Measurements from ENCODE around the gene MAGI2. TPM values are rescaled to one million over a fixed set of nuclear protein-coding genes. Genes with fewer than 3 reads are reported as not detected.
A peak's percentile ranks its signal among the peaks of the same experiment; 100 is the strongest.

MAGI2 gene
- total and polyA plus RNA-seq, 2 of the 13 experiments (the other 11 are each of a cell fraction or from before 2014, with no cell fraction given): 1.5 to 3.8 TPM

DNA sequence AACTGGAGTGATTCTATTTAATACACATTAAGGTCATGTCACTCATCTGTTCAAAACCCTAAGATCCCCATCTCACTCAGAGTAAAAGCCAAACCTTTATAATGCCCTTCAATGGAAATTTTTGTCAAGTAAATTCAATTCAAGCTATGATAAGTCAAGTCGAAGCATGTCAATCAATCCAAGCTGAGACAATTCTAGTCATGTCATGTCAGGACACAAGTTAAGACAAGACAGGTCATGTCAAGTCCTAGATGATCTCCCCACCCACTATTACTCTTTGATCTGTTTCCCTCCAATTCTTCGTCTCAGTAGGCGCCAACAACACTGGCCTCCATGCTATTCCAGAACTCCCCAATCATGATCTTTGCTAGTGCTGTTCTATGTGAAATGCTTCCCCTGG lies 141.4 kb downstream of the MAGI2 start (continued):
- TF ChIP-seq, protein P1, sequence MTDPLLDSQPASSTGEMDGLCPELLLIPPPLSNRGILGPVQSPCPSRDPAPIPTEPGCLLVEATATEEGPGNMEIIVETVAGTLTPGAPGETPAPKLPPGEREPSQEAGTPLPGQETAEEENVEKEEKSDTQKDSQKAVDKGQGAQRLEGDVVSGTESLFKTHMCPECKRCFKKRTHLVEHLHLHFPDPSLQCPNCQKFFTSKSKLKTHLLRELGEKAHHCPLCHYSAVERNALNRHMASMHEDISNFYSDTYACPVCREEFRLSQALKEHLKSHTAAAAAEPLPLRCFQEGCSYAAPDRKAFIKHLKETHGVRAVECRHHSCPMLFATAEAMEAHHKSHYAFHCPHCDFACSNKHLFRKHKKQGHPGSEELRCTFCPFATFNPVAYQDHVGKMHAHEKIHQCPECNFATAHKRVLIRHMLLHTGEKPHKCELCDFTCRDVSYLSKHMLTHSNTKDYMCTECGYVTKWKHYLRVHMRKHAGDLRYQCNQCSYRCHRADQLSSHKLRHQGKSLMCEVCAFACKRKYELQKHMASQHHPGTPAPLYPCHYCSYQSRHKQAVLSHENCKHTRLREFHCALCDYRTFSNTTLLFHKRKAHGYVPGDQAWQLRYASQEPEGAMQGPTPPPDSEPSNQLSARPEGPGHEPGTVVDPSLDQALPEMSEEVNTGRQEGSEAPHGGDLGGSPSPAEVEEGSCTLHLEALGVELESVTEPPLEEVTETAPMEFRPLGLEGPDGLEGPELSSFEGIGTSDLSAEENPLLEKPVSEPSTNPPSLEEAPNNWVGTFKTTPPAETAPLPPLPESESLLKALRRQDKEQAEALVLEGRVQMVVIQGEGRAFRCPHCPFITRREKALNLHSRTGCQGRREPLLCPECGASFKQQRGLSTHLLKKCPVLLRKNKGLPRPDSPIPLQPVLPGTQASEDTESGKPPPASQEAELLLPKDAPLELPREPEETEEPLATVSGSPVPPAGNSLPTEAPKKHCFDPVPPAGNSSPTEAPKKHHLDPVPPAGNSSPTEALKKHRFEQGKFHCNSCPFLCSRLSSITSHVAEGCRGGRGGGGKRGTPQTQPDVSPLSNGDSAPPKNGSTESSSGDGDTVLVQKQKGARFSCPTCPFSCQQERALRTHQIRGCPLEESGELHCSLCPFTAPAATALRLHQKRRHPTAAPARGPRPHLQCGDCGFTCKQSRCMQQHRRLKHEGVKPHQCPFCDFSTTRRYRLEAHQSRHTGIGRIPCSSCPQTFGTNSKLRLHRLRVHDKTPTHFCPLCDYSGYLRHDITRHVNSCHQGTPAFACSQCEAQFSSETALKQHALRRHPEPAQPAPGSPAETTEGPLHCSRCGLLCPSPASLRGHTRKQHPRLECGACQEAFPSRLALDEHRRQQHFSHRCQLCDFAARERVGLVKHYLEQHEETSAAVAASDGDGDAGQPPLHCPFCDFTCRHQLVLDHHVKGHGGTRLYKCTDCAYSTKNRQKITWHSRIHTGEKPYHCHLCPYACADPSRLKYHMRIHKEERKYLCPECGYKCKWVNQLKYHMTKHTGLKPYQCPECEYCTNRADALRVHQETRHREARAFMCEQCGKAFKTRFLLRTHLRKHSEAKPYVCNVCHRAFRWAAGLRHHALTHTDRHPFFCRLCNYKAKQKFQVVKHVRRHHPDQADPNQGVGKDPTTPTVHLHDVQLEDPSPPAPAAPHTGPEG (CRISPR knock-in tag; IDR thresholded peaks at IDR 0.05): no peak
- no peak for TF ChIP-seq NFYB (CRISPR knock-in tag; IDR thresholded peaks at IDR 0.05)
- no peak for TF ChIP-seq POLR2A (IDR thresholded peaks at IDR 0.05; ENCODE audit: insufficient read depth in 1 of 2, low read depth in 2 of 2, low read length in 2 of 2)
- no peak for TF ChIP-seq ZNF30 (CRISPR knock-in tag; IDR thresholded peaks at IDR 0.05)

DNA sequence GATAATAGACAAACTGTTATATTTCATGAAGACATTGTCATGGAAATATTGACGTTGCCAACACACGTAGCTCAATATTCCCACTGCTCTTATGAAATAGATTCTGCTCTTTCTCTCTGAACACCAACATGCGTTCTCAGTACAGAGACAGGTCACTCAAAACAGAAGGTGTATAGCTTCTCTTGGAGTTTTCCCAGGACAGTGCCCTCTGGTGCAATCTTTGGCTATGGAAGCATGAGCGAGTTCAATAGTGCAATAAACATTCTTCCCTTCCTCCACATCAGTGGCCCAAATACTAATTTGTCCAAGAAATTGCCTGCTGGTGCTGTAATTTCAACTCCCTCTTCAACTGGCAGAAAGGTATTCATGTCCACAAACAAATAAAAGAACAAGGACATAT lies 145.3 kb downstream of the MAGI2 start:
- Histone ChIP-seq H2AFZ (ENCODE audit: low read length) (no peak overlapping the region), H3K4me1 (ENCODE audit: insufficient read depth, low read length) (peaks cover 5% of the 10 kb centered on the region; the same call in 1 of the 2 replicates), H3K27ac (ENCODE audit: extremely low read length, insufficient read depth, low read length) (no peak overlapping the region), H3K9me3 (ENCODE audit: low read length) (no peaks in the 10 kb centered on the region), H3K4me2 (ENCODE audit: low read depth, low read length) (no peak overlapping the region), H3K36me3 (replicated peaks in 1 of 2; ENCODE audit: control insufficient read depth in 1 of 2, insufficient read depth in 2 of 2, low read length in 2 of 2) (no peaks in the 10 kb centered on the region), H3K4me3 (replicated peaks in 1 of 3; ENCODE audit: insufficient read depth in 1 of 3, low read depth in 2 of 3, low read length in 3 of 3) (no peak overlapping the region), H3K27me3 (ENCODE audit: control insufficient read depth in 1 of 2, insufficient read depth in 2 of 2, low read length in 2 of 2) (no peaks in the 10 kb centered on the region), H3K79me2 (ENCODE audit: insufficient read depth, low read length) (no peaks in the 10 kb centered on the region), H4K20me1 (ENCODE audit: insufficient read depth, low read length) (no peaks in the 10 kb centered on the region), H3K9ac (ENCODE audit: insufficient read depth, low read depth, low read length) (no peak overlapping the region)
- no TSS peak for BruUV-seq (replicated peaks)
- CTCF ChIA-PET (ENCODE audit: low intra/inter-chr PET ratio, low total read pairs): no interaction called here
- DNase-seq (ENCODE audit: low spot score) (peak; percentile 55), ATAC-seq (peak; percentile 90), FAIRE-seq (peak; percentile 39)
- 24% methylated on average over 4 of the region's 4 CpGs for WGBS (ENCODE audit: low lambda C conversion rate)
- intact Hi-C loops (cut with micrococcal nuclease; ENCODE audit: unreplicated experiment) (no loop called here), in situ Hi-C loops (cut with HindIII; ENCODE audit: extremely low pct_ligation_motif_present, low pct_unique_long_range_greater_than_20kb) (loop anchor here (25.0 kb wide), 1 partner anchor 704 kb away; no protein-coding TSS in a partner anchor)
- POLR2A ChIA-PET: no interaction called here
- TF ChIP-seq SMC3 (IDR thresholded peaks at IDR 0.05; ENCODE audit: low read length) (peak; percentile 26; the same call in 1 of the 2 replicates), SATB2 (CRISPR knock-in tag; IDR thresholded peaks at IDR 0.05) (no peak), ZNF703 (CRISPR knock-in tag; IDR thresholded peaks at IDR 0.05; ENCODE audit: borderline replicate concordance) (no peak), TCF7L2 (IDR thresholded peaks at IDR 0.05; ENCODE audit: low read depth, low read length) (no peak), ZNF20 (CRISPR knock-in tag; IDR thresholded peaks at IDR 0.05) (no peak), ZNF570 (CRISPR knock-in tag; IDR thresholded peaks at IDR 0.05; ENCODE audit: borderline replicate concordance) (no peak), TCF12 (IDR thresholded peaks at IDR 0.05) (no peak), TCF12 (CRISPR knock-in tag; IDR thresholded peaks at IDR 0.05) (no peak), ELF1 (CRISPR knock-in tag; IDR thresholded peaks at IDR 0.05) (no peak), STAG1 (CRISPR knock-in tag; IDR thresholded peaks at IDR 0.05) (0 out of 2 replicates have a peak, but pooled peaks have one; percentile 8), ZXDC (CRISPR knock-in tag; IDR thresholded peaks at IDR 0.05) (no peak), ZNF629 (CRISPR knock-in tag; conservative IDR thresholded peaks at IDR 0.05) (no peak), ZNF180 (CRISPR knock-in tag; IDR thresholded peaks at IDR 0.05; ENCODE audit: borderline replicate concordance, low read depth) (no peak)
